Measurements from ENCODE around the gene TTLL12.

Gene TTLL12

DNA sequence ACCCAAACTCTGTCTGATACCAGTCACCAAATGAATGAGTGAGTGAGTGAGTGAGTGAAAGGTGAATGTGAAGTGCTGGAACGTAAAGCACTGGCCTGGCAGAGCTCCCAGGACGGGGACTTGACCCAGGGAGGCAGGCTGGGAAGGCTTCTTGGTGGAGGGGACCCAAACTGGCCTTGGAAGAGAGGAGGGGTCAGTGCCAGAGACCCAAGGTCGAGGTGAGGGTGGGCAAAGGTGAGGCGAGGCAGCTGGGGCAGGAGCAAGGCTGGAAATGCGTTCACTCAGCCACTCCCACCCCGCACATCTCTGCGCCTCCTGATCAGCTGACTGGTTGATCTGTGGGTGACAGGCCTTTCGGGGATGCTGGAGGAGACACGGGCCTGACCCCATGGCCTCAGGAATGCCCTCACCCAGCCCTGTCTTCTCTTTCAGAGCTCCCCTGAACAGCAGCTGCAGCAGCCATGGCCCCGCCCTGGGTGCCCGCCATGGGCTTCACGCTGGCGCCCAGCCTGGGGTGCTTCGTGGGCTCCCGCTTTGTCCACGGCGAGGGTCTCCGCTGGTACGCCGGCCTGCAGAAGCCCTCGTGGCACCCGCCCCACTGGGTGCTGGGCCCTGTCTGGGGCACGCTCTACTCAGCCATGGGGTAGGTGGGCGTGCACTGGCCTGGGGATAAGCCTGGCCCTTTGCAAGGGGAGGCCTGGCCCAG, 28.0 kb downstream of the TTLL12 start:
- TF ChIP-seq, protein P1, sequence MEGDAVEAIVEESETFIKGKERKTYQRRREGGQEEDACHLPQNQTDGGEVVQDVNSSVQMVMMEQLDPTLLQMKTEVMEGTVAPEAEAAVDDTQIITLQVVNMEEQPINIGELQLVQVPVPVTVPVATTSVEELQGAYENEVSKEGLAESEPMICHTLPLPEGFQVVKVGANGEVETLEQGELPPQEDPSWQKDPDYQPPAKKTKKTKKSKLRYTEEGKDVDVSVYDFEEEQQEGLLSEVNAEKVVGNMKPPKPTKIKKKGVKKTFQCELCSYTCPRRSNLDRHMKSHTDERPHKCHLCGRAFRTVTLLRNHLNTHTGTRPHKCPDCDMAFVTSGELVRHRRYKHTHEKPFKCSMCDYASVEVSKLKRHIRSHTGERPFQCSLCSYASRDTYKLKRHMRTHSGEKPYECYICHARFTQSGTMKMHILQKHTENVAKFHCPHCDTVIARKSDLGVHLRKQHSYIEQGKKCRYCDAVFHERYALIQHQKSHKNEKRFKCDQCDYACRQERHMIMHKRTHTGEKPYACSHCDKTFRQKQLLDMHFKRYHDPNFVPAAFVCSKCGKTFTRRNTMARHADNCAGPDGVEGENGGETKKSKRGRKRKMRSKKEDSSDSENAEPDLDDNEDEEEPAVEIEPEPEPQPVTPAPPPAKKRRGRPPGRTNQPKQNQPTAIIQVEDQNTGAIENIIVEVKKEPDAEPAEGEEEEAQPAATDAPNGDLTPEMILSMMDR (IDR thresholded peaks at IDR 0.05; ENCODE audit: insufficient read depth, low read length, missing control alignments), result no peak
- H3K4me3 ChIP-seq (ENCODE audit: low read depth, low read length), result no peak overlapping the region
- ChIA-PET POLR2A (no interaction called here), CTCF (interaction anchor here (1.8 kb wide), 1 partner anchor 9 kb away, joined by 5 read pairs; no protein-coding TSS in a partner anchor)
- DNase-seq (ENCODE audit: low read depth, low spot score), result no peak

DNA sequence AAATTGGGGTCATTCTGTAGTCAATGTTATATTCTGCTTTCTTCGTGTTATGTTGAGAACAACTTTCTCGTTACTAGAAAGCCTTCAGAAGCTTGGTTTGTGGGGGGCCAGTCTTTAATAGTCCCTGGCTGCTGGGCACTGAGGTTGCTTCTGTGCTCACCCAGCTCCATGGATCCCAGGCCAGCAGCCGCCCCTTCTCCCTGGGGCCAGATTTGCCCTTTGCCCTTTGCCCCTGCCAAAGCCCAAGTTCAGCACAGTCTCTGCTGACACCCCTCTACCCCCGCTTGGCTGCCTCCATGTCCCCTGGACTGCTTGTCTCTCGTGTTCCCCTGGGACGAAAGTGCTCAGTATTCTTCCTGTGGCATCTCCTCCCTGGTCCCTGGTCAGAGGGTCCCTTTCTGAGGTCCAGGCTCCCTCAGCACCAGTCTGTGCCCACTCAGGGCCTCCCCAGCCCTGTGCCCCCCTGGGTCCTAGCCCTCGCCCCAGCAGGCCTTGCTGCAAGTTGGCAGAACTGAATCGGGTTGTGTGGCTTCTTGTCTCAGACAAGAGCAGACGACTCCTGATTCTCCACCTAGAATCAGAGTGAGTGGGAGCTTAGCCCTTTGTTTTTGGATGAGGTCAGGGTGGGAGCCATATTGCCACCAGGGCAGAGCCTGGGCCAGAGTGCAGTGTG, 28.9 kb downstream of the TTLL12 start:
- POLR2A ChIA-PET, result no interaction called here
- TF ChIP-seq, protein P1 (IDR thresholded peaks at IDR 0.05; ENCODE audit: insufficient read depth, low read length, missing control alignments), result no peak
- CTCF ChIA-PET, result interaction anchor here (1.8 kb wide), 1 partner anchor 10 kb away, joined by 5 read pairs; no protein-coding TSS in a partner anchor
- H3K4me3 ChIP-seq (ENCODE audit: low read depth, low read length), result no peak overlapping the region
- no peak for DNase-seq (ENCODE audit: low read depth, low spot score)

DNA sequence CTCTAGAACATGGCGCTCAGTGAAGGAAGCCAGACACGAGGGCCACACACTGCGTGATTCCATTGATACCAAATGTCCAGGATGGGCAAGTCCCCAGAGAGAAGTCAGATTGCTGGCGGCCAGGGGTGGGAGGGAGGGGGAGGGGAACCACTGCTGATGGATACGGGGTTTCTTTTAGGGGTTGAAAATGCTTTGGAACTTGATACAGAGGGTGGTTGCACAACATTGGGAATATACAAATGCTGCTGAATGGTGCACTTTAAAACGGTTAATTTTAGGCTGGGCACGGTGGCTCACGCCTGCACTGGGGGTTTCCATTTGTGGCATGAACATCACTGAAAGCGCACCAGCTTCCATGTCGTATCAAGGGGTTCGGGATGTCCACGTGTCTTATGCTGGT, 30.5 kb downstream of the TTLL12 start:
- CTCF ChIA-PET, result no interaction called here
- POLR2A ChIA-PET, result no interaction called here
- no peak for DNase-seq (ENCODE audit: low read depth, low spot score)

DNA sequence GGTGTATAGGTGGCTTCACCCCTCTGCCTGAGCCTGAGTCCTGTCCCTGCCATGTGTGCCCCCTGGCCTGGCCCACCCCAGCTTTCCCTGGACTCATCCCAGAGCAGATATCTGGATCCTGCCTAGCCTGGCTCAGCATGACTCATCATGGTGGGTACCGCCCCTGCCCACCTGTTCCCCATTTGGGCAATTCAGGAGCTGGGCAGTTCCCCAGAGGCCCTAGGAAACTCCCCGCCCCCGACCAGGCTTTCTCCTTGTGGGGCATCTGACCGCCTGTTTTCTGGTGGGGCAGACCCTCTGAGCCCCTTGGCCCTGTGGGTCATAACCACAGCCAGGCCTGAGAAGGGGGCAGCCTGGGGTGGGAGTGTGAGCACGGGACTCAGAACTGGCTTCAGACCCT, 31.1 kb downstream of the TTLL12 start:
- CTCF ChIA-PET, result no interaction called here

More for the DNA sequence above, 30.5 kb downstream of the TTLL12 start:
- no peak overlapping the region for H3K4me3 ChIP-seq (ENCODE audit: low read depth, low read length)
- TF ChIP-seq, protein P1 (IDR thresholded peaks at IDR 0.05; ENCODE audit: insufficient read depth, low read length, missing control alignments), result no peak

DNA sequence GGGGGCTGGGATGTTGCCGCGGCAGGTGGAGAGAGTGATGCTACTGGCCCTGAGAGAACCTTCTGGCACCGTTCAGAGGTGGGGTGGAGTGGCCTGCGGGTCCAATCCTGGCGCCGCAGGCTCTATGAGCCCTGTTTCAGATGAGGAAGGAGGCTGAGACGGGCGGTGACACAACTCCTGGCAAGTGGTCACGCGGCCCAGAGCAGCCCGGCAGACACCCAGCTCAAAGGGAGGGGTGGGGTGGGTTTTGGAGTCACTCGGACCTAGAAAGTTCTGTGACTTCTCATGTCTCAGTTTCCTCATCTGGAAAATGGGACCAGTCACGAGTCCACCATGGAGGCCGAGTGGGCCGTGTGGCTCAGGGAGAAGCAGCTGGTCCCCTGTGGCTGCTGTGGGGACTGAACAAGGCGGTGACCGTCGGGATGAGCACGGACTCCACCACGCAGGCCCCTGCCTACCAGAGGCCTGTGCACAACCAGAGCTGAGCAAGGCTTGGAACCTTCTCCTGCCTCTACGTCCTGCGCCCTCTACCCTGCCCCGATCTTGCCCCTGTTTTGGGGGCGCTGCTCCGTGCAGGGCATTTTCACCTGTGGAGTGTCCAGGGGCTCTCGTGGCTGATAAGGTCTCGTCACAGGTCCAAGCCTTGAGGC, 31.9 kb downstream of the TTLL12 start:
- DNase-seq (ENCODE audit: low read depth, low spot score), result no peak
- TF ChIP-seq, protein P1 (IDR thresholded peaks at IDR 0.05; ENCODE audit: insufficient read depth, low read length, missing control alignments), result no peak
- CTCF ChIA-PET, result no interaction called here
- POLR2A ChIA-PET, result no interaction called here
- no peak overlapping the region for H3K4me3 ChIP-seq (ENCODE audit: low read depth, low read length)

More for the DNA sequence above, 31.1 kb downstream of the TTLL12 start:
- DNase-seq (ENCODE audit: low read depth, low spot score), result no peak
- POLR2A ChIA-PET, result no interaction called here
- TF ChIP-seq, protein P1 (IDR thresholded peaks at IDR 0.05; ENCODE audit: insufficient read depth, low read length, missing control alignments), result no peak
- no peak overlapping the region for H3K4me3 ChIP-seq (ENCODE audit: low read depth, low read length)

DNA sequence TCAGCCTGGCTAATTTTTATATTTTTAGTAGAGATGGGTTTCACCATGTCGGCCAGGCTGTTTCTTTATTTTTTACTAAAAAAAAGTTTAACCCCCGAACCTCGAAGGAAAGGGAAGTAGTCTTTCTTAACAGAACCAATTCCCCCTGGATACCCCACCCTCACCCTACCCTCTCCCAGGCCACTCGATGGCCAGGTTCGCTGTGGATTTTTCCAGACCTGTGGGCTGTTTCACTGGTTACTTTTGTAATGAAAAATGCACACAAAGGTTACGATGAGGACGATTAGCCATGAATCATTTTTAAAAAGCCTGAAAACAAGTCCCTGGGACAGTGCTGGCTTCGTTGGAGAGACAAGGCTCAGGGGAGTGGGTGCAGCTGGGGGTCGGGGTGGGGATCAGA, 33.0 kb downstream of the TTLL12 start:
- no peak overlapping the region for H3K4me3 ChIP-seq (ENCODE audit: low read depth, low read length)
- CTCF ChIA-PET, result no interaction called here
- POLR2A ChIA-PET, result no interaction called here
- no peak for DNase-seq (ENCODE audit: low read depth, low spot score)
- TF ChIP-seq, protein P1 (IDR thresholded peaks at IDR 0.05; ENCODE audit: insufficient read depth, low read length, missing control alignments), result no peak

Measured in AG04449 (cell line).